ENCODE measurements around the gene TBC1D22A. TPM values are rescaled to one million over a fixed set of nuclear protein-coding genes. Genes with fewer than 3 reads are reported as not detected.

The TBC1D22A gene
- total and polyA plus RNA-seq, 8 donors = 13.3 to 53.1 (median 21.5) TPM

DNA sequence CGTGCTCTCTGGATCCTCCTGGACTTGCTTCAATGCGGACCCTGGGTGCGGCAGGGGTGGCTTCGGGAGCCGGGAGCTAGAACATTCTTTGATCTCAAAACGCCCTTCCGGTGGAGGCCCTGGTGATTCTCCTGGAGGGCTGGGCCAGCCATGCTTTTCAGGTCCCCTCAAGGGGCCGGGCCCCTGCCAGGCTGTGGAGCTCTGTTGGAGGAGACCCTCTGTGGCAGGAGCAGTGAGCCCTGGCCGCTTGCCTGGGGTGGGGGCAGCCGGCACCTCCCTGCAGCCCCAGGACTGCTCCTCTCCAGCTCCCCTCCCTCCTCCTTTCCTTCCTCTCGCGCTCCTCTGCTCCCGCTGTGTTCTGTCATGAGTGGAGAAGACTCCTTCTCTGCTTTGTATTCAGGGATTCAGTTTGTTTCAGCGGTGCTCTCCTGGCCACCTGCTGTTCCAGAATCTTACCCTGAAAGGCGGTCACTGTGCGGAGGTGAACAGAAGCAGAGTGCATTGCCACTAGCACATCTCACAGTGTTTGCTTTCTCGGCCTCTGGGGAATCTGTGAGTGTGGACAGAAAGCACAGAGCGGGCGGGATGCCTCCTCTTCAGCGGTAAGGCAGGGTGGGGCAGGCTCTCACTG lies 289.1 kb downstream of the TBC1D22A start:
- WGBS, 5 donors = 80 to 92% (median 88%) methylated on average over 20 of the region's 20 CpGs
- no peak overlapping the region for H3K4me3 ChIP-seq
- intact Hi-C loops (cut with DNase I; ENCODE audit: low total_unique reads) = no loop called here
- TF ChIP-seq EP300 (IDR thresholded peaks at IDR 0.05) (no peak), POLR2A (IDR thresholded peaks at IDR 0.05) (no peak), POLR2AphosphoS5 (IDR thresholded peaks at IDR 0.05) (no peak)
- TF ChIP-seq, protein P1, sequence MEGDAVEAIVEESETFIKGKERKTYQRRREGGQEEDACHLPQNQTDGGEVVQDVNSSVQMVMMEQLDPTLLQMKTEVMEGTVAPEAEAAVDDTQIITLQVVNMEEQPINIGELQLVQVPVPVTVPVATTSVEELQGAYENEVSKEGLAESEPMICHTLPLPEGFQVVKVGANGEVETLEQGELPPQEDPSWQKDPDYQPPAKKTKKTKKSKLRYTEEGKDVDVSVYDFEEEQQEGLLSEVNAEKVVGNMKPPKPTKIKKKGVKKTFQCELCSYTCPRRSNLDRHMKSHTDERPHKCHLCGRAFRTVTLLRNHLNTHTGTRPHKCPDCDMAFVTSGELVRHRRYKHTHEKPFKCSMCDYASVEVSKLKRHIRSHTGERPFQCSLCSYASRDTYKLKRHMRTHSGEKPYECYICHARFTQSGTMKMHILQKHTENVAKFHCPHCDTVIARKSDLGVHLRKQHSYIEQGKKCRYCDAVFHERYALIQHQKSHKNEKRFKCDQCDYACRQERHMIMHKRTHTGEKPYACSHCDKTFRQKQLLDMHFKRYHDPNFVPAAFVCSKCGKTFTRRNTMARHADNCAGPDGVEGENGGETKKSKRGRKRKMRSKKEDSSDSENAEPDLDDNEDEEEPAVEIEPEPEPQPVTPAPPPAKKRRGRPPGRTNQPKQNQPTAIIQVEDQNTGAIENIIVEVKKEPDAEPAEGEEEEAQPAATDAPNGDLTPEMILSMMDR (IDR thresholded peaks at IDR 0.05) = no peak
- no peak overlapping the region for H3K27ac ChIP-seq
- no peaks in the 10 kb centered on the region for H3K4me1 ChIP-seq
- DNase-seq = no peak
- H3K27me3 ChIP-seq = no peaks in the 10 kb centered on the region
- no peaks in the 10 kb centered on the region for H3K9me3 ChIP-seq
- peaks cover 0 to 35% (median 24%) of the 10 kb centered on the region in 4 donors for H3K36me3 ChIP-seq

DNA sequence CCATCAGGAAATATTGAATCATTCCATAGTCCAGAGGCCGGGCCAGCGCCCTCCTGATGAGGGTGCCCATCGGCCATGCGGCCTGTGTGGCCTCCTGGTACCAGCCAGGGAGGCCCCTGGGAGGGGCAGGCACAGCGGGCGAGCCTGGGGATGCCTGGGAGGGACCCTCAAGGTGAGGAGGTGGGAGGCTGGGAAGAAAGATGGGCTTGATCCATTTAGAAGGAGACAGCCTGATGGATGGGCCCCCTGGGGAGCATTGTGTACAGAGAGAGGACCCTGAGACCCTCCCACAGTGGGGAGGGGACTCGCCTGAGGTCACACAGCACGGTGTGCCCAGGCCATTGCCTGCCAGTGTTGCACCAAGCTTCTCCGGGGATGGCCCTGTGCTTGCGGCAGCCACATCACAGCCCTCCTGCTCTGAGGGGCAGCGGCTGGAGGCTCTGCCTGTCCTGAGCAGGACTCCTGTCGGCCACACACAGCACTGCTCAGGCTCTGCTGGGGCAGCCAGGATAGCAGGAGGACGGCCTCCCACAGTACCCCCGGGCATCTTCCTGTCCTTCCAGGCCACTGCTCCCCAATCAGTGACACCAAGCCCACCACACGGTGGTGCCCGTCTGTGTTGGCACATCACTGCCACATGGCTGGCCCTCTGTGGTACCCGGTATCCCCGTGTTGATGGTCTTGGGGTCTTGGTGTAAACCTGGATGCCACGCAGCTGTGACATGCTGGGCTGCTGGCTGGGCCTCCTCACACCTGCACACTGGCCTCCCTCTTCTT lies 290.0 kb downstream of the TBC1D22A start:
- TF ChIP-seq POLR2A (IDR thresholded peaks at IDR 0.05) (no peak), POLR2AphosphoS5 (IDR thresholded peaks at IDR 0.05) (no peak), EP300 (IDR thresholded peaks at IDR 0.05) (no peak)
- TF ChIP-seq, protein P1 (IDR thresholded peaks at IDR 0.05) = no peak
- Histone ChIP-seq H3K27ac (no peak overlapping the region), H3K27me3 (no peaks in the 10 kb centered on the region), H3K9me3 (no peaks in the 10 kb centered on the region), H3K4me3 (no peak overlapping the region), H3K36me3 (peaks cover 0 to 39% (median 28%) of the 10 kb centered on the region in 4 donors), H3K4me1 (no peaks in the 10 kb centered on the region)
- no peak for DNase-seq
- intact Hi-C loops (cut with DNase I; ENCODE audit: low total_unique reads) = no loop called here
- 92 to 97% (median 95%) methylated on average over 12 to 19 of the region's 19 CpGs for WGBS, 5 donors

DNA sequence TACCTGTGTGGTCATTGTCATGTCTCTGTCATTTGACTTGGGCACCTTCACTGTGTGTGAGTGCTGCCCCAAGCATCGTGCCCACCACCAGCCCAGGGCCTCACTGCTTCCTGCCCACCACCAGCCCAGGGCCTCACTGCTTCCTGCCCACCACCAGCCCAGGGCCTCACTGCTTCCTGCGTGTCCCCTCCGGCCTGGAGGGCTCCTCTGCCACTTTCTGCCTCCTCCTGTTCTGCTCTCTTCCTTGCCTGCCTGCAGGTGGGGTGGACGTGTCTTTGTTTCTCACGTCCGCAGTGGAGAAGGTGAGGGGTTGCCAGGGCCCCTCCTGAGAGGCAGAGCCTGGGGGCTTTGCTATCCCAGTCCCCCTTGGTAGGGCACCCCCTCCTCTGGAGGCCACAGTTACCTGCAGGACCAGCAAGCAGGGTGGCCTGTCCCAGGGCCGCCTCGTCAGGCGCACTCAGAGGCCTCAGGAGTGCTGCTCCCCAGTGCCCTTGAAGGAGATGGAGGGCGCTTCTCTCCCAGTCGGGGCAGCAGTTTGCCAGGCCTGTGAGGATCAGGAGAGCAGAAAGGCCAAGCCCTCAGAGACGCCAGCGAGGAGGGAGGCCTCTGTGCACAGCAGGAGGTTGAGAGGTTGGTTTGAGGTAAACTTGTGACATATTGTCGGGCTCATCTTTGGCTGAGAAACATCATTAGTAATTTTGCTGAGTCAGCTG lies 290.7 kb downstream of the TBC1D22A start:
- Histone ChIP-seq H3K4me3 (no peak overlapping the region), H3K27me3 (no peaks in the 10 kb centered on the region), H3K4me1 (no peaks in the 10 kb centered on the region), H3K27ac (no peak overlapping the region), H3K9me3 (no peaks in the 10 kb centered on the region), H3K36me3 (peaks cover 0 to 44% (median 28%) of the 10 kb centered on the region in 4 donors)
- TF ChIP-seq POLR2AphosphoS5 (IDR thresholded peaks at IDR 0.05) (no peak), POLR2A (IDR thresholded peaks at IDR 0.05) (no peak), EP300 (IDR thresholded peaks at IDR 0.05) (no peak)
- TF ChIP-seq, protein P1 (IDR thresholded peaks at IDR 0.05) = no peak
- no peak for DNase-seq
- 81 to 90% (median 88%) methylated on average over 14 of the region's 14 CpGs for WGBS, 5 donors
- intact Hi-C loops (cut with DNase I; ENCODE audit: low total_unique reads) = no loop called here

DNA sequence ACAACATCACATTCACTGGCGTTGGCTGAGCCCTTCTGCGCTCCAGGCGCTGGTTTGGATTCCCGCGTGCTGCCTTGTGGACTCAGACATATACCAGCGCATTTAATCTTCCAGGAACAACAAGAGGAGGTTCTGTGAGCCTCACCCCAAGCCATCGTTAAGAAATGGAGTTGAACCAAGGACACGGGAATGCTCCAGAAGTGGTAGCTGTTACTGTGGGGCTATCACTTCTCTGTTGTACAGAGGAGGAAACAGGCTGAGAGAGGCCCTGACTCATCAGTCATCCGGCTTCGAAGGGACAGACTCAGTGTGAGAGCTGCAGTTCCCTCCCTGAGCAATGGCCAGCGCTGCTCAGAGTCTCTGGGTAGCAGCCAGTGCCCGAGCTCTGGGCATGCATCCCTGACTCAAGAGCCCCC lies 291.3 kb downstream of the TBC1D22A start:
- WGBS, 5 donors = 87 to 94% (median 90%) methylated on average over 12 of the region's 12 CpGs
- H3K36me3 ChIP-seq = peaks cover 0 to 49% (median 31%) of the 10 kb centered on the region in 4 donors
- H3K4me3 ChIP-seq = no peak overlapping the region
- DNase-seq = no peak
- H3K27me3 ChIP-seq = no peaks in the 10 kb centered on the region
- H3K9me3 ChIP-seq = no peaks in the 10 kb centered on the region
- intact Hi-C loops (cut with DNase I; ENCODE audit: low total_unique reads) = no loop called here
- no peaks in the 10 kb centered on the region for H3K4me1 ChIP-seq
- TF ChIP-seq POLR2AphosphoS5 (IDR thresholded peaks at IDR 0.05) (no peak), EP300 (IDR thresholded peaks at IDR 0.05) (no peak), POLR2A (IDR thresholded peaks at IDR 0.05) (no peak)
- TF ChIP-seq, protein P1 (IDR thresholded peaks at IDR 0.05) = no peak
- H3K27ac ChIP-seq = no peak overlapping the region
